OCI-LY7 (cell line): ENCODE results near the gene CLMN. TPM values are rescaled to one million over a fixed set of nuclear protein-coding genes. Genes with fewer than 3 reads are reported as not detected.

Source experiments
- BruUV-seq: library from RNA; stranded (reverse); fragments of 400-500 nt; replicated peaks from 2 replicates; lab custom pipeline; 2021; lab: Mats Ljungman, UMichigan
- CTCF ChIA-PET: fragments of 300-600 bp; sonication (Branson Sonifier 250); formaldehyde crosslinking; loops from one replicate; lab custom pipeline; 2022; ENCODE audit warnings: antibody characterized with exemption; ENCODE audit not compliant: unreplicated experiment; lab: Charles Lee
- POLR2A ChIA-PET: fragments of 300-600 bp; sonication (Branson Sonifier 250); formaldehyde crosslinking; loops from one replicate; lab custom pipeline; 2022; ENCODE audit warnings: antibody characterized with exemption; lab: Charles Lee
- DNase-seq: peaks from one replicate; pipeline ENCODE4 v3.0.0-alpha.2; 2015; ENCODE audit warnings: low spot score
- H2AFZ ChIP-seq: fragments of 200-600 bp; sonication (generic), shearing (Covaris generic); 2 replicates; pipeline ENCODE4 v1.6.1; 2014; ENCODE audit warnings: mild to moderate bottlenecking, antibody characterized with exemption, low read length, moderate library complexity
- H3K27ac ChIP-seq: fragments of 200-600 bp; sonication (generic); 2 replicates; pipeline ENCODE4 v1.5.1; 2014; ENCODE audit warnings: mixed run types, low read depth, mild to moderate bottlenecking, moderate library complexity, low read length, inconsistent platforms; ENCODE audit not compliant: poor library complexity, severe bottlenecking
- H3K36me3 ChIP-seq: fragments of 200-600 bp; sonication (generic); 2 replicates; pipeline ENCODE4 v1.6.1; 2014; ENCODE audit warnings: mild to moderate bottlenecking, antibody characterized with exemption, low read length, moderate library complexity, mixed read lengths; ENCODE audit not compliant: insufficient read depth
- H3K4me1 ChIP-seq: fragments of 200-600 bp; sonication (generic); 2 replicates; pipeline ENCODE4 v1.5.1; 2014; ENCODE audit warnings: mild to moderate bottlenecking, low read length; ENCODE audit not compliant: insufficient read depth, poor library complexity, severe bottlenecking
- H3K4me2 ChIP-seq: fragments of 200-600 bp; sonication (generic); 2 replicates; pipeline ENCODE4 v1.6.1; 2014; ENCODE audit warnings: mild to moderate bottlenecking, low read length
- H3K4me3 ChIP-seq: fragments of 200-600 bp; sonication (generic); 2 replicates; pipeline ENCODE4 v1.5.1; 2014; ENCODE audit warnings: mild to moderate bottlenecking, low read depth, low read length; ENCODE audit not compliant: poor library complexity, severe bottlenecking
- H3K79me2 ChIP-seq: fragments of 200-600 bp; sonication (generic); 2 replicates; pipeline ENCODE4 v1.6.1; 2016; ENCODE audit warnings: low read depth, mild to moderate bottlenecking, low read length, moderate library complexity, mixed read lengths; ENCODE audit not compliant: insufficient read depth
- H3K9me2 ChIP-seq: fragments of 200-600 bp; sonication (generic); 2 replicates; pipeline ENCODE4 v1.6.1; 2016; ENCODE audit warnings: mild to moderate bottlenecking, low read length, mixed read lengths; ENCODE audit not compliant: insufficient read depth
- H3K9me3 ChIP-seq: fragments of 200-600 bp; sonication (generic); 2 replicates; pipeline ENCODE4 v1.6.1; 2014; ENCODE audit warnings: mild to moderate bottlenecking, mixed run types, low read length, mixed read lengths
- H4K20me1 ChIP-seq: fragments of 200-600 bp; sonication (generic); 2 replicates; pipeline ENCODE4 v1.6.1; 2014; ENCODE audit warnings: mild to moderate bottlenecking, antibody characterized with exemption, low read length, moderate library complexity, mixed read lengths; ENCODE audit not compliant: insufficient read depth
- CTCF ChIP-seq: fragments of 200-600 bp; sonication (generic); conservative IDR thresholded peaks from 2 replicates; pipeline ENCODE4 v1.5.1; 2014; ENCODE audit warnings: mild to moderate bottlenecking, antibody characterized with exemption, low read length, moderate library complexity, mixed read lengths
- EZH2phosphoT487 ChIP-seq: fragments of 200-600 bp; sonication (generic); IDR thresholded peaks from 2 replicates; pipeline ENCODE4 v1.6.1; 2018; ENCODE audit warnings: low read depth, borderline replicate concordance, mild to moderate bottlenecking, mixed run types, antibody characterized with exemption, low read length, moderate library complexity, mixed read lengths
- intact Hi-C: fragments of 100-400 bp; cut with micrococcal nuclease; formaldehyde crosslinking; loops from one replicate; pipeline ENCODE4 v1.10.0; 2022; ENCODE audit not compliant: unreplicated experiment
- total RNA-seq, 2 experiments: library from RNA; depleted of rRNA in 1 of 2; stranded (reverse); fragments of >200 nt in 1 of 2; shearing (Covaris generic) in 1 of 2; gene quantifications; 2 replicates each; pipeline ENCODE4 v1.2.3, GENCODE V29; 2014 to 2022

The CLMN gene
- total RNA-seq, 2 experiments from 2014 or later: 6.8 to 12.0 TPM

- TF ChIP-seq EZH2phosphoT487 (no peak), CTCF (no peak)
- ChIA-PET POLR2A (no interaction called here), CTCF (interaction anchor here (0.6 kb wide), 1 partner anchor 23 kb away, joined by 3 read pairs; no protein-coding TSS in a partner anchor)
- Histone ChIP-seq H3K27ac (no peak overlapping the region), H3K9me3 (no peaks in the 10 kb centered on the region), H3K4me2 (no peak overlapping the region), H3K4me3 (no peak overlapping the region), H2AFZ (no peak overlapping the region), H3K79me2 (no peaks in the 10 kb centered on the region), H3K9me2 (no peaks in the 10 kb centered on the region), H3K4me1 (peaks cover 65% of the 10 kb centered on the region), H3K36me3 (no peaks in the 10 kb centered on the region), H4K20me1 (peaks cover 6% of the 10 kb centered on the region; the same call in 1 of the 2 replicates)
- no TSS peak for BruUV-seq
- no peak for DNase-seq
- intact Hi-C loops: no loop called here
Observed at GRCh38 chr14:95304342-95304741, 15.4 kb downstream of the CLMN start.

GRCh38 chr14:95303552-95303951, 16.2 kb downstream of the CLMN start:
- H3K9me2 ChIP-seq: no peaks in the 10 kb centered on the region
- no peak for DNase-seq
- peaks cover 73% of the 10 kb centered on the region for H3K4me1 ChIP-seq
- POLR2A ChIA-PET: no interaction called here
- H3K9me3 ChIP-seq: no peaks in the 10 kb centered on the region
- CTCF ChIA-PET: no interaction called here
- BruUV-seq: no TSS peak
- no peaks in the 10 kb centered on the region for H3K36me3 ChIP-seq
- no peak overlapping the region for H3K4me2 ChIP-seq
- no peak for TF ChIP-seq EZH2phosphoT487
- no peak for TF ChIP-seq CTCF
- peaks cover 6% of the 10 kb centered on the region; the same call in 1 of the 2 replicates for H4K20me1 ChIP-seq
- intact Hi-C loops: no loop called here
- H3K79me2 ChIP-seq: no peaks in the 10 kb centered on the region
- no peak overlapping the region for H2AFZ ChIP-seq
- H3K4me3 ChIP-seq: no peak overlapping the region
- H3K27ac ChIP-seq: no peak overlapping the region

GRCh38 chr14:95302667-95303506, 16.8 kb downstream of the CLMN start:
- peak; percentile 29 for DNase-seq
- Histone ChIP-seq H3K9me3 (no peaks in the 10 kb centered on the region), H3K79me2 (no peaks in the 10 kb centered on the region), H3K4me3 (no peak overlapping the region), H2AFZ (no peak overlapping the region), H3K4me2 (peak overlapping the region; percentile 30; the same call in 1 of the 2 replicates), H4K20me1 (peaks cover 6% of the 10 kb centered on the region; the same call in 1 of the 2 replicates), H3K27ac (peak overlapping the region; percentile 6), H3K9me2 (no peaks in the 10 kb centered on the region), H3K4me1 (peaks cover 79% of the 10 kb centered on the region), H3K36me3 (no peaks in the 10 kb centered on the region)
- intact Hi-C loops: no loop called here
- no TSS peak for BruUV-seq
- TF ChIP-seq EZH2phosphoT487 (no peak), CTCF (no peak)
- ChIA-PET POLR2A (no interaction called here), CTCF (no interaction called here)
